ENCODE results near the gene OR2A2.
"Not testable (repeated sequence)": the region's sequence is repeated elsewhere in the genome, so short reads cannot be mapped to it uniquely, and the experiment has no call there.

The OR2A2 gene

DNA sequence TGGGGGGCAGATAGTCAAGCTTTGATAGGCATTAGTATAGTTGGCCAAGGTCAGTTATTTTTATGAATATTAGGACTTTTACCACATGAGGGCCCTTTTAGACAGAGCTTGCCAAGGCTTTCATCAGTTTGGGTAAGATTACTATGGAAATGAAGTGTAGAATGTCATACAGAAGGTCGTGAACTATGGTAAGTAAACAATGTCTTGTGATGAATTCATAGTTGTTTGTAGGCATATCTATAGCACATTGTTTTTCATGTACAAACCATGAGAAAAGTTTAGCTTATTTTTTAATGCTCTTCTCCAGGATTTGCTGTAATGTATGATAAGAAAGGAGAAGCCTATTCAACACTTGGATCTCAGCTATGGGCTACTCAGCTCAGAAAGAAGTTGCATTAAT is 4.3 kb downstream of the OR2A2 start:
- H3K36me3 Mint-ChIP-seq (ENCODE audit: insufficient read depth) = no peaks in the 10 kb centered on the region
- no peaks in the 10 kb centered on the region for H3K9me3 Mint-ChIP-seq

DNA sequence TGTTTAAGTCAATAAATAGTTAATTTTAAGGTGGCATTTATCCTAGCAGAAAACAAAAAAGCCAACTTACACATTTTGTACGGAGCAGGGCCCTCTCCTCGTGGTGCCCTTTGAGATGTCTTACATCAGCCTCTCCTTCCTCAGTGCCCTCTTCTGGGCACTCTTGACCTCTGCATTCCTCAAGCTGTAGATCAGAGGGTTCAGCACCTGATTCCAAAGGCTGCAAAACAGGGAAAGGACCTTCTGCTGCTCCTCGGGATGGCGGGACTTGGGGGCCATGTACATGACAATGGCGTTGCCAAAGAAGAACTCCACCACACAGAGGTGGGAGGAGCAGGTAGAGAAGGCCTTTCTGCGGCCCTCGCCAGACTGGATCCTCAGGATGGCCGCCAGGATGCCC is 9.0 kb downstream of the OR2A2 start:
- Mint-ChIP-seq H3K4me3 (no peak overlapping the region), H3K27ac (no peak overlapping the region), H3K4me1 (ENCODE audit: low read depth in 2 of 2) (no peaks in the 10 kb centered on the region), H3K9me3 (no peaks in the 10 kb centered on the region), H3K36me3 (ENCODE audit: insufficient read depth) (no peaks in the 10 kb centered on the region), H3K27me3 (peaks cover 14 to 25% of the 10 kb centered on the region in 2 donors)
- ATAC-seq (replicated peaks) (no peak), DNase-seq (no peak)

More for the DNA sequence above, 4.3 kb downstream of the OR2A2 start:
- ATAC-seq (replicated peaks) (no peak), DNase-seq (no peak)
- H3K4me3 Mint-ChIP-seq = no peak overlapping the region
- H3K27ac Mint-ChIP-seq = no peak overlapping the region
- H3K27me3 Mint-ChIP-seq = peaks cover 20 to 38% of the 10 kb centered on the region in 2 donors
- no peaks in the 10 kb centered on the region for H3K4me1 Mint-ChIP-seq (ENCODE audit: low read depth in 2 of 2)

- Mint-ChIP-seq H3K4me1 (ENCODE audit: low read depth in 2 of 2) (peaks cover 0 to 1% of the 10 kb centered on the region in 2 donors), H3K27ac (no peak within 1 kb of the TSS), H3K36me3 (ENCODE audit: insufficient read depth) (no peaks in the 10 kb centered on the region), H3K4me3 (no peak within 1 kb of the TSS), H3K9me3 (no peaks in the 10 kb centered on the region), H3K27me3 (peaks cover 8 to 22% of the 10 kb centered on the region in 2 donors)
- DNase-seq = no peak
- no peak for ATAC-seq (replicated peaks)
Observed at GRCh38 chr7:144122876-144123275, 13.5 kb downstream of the OR2A2 start, which contains the start of gene OR2A14. Gene OR2A14, plus strand, starts transcription at chr7:144123176. Its CDS starts 5,937 bp downstream, at chr7:144129113.

- peaks cover 0 to 2% of the 10 kb centered on the region in 2 donors for H3K4me1 Mint-ChIP-seq (ENCODE audit: low read depth in 2 of 2)
- DNase-seq (peak; percentile 75 to 80 (median 80)), ATAC-seq (replicated peaks) (peak; percentile 99)
- H3K27ac Mint-ChIP-seq = peak overlapping the region in 1 of 2 donors; percentile 22
- H3K4me3 Mint-ChIP-seq = no peak overlapping the region
- H3K36me3 Mint-ChIP-seq (ENCODE audit: insufficient read depth) = no peaks in the 10 kb centered on the region
- peaks cover 11 to 28% of the 10 kb centered on the region in 2 donors for H3K27me3 Mint-ChIP-seq
- H3K9me3 Mint-ChIP-seq = no peaks in the 10 kb centered on the region
Observed at GRCh38 chr7:144127714-144128334, 18.4 kb downstream of the OR2A2 start.

GRCh38 chr7:144129601-144130000 is 20.2 kb downstream of the OR2A2 start:
- not testable (repeated sequence) for ATAC-seq (replicated peaks)

DNA sequence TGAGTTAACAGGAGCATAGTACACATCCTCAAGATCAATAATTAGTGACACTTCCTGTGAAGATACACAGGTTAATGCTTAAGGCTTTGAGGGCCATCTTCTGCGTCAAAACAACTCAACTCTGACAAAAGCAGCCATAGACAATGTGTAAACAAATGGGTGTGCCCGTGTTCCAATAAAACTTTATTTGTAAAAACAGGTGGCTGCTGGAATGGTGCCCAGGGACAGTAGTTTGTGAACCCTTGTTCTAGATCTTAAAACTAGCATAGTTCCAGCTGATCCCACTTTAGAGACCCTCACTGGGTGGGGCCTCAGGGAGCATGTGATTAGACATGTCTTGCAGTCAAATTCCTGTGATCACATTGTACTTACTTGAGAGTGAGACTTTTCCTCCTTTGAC is 21.3 kb downstream of the OR2A2 start:
- Mint-ChIP-seq H3K36me3 (ENCODE audit: insufficient read depth) (no peaks in the 10 kb centered on the region), H3K4me3 (no peak overlapping the region), H3K9me3 (no peaks in the 10 kb centered on the region), H3K4me1 (ENCODE audit: low read depth in 2 of 2) (peaks cover 0 to 2% of the 10 kb centered on the region in 2 donors), H3K27me3 (peaks cover 11 to 21% of the 10 kb centered on the region in 2 donors), H3K27ac (no peak overlapping the region)
- DNase-seq (no peak), ATAC-seq (replicated peaks) (no peak)

More at GRCh38 chr7:144129601-144130000, 20.2 kb downstream of the OR2A2 start:
- H3K27ac Mint-ChIP-seq; H3K36me3 Mint-ChIP-seq (ENCODE audit: insufficient read depth); H3K4me3 Mint-ChIP-seq; DNase-seq; H3K9me3 Mint-ChIP-seq; H3K4me1 Mint-ChIP-seq (ENCODE audit: low read depth in 2 of 2): not testable (repeated sequence)
- H3K27me3 Mint-ChIP-seq = peaks cover 11 to 20% of the 10 kb centered on the region in 2 donors

DNA sequence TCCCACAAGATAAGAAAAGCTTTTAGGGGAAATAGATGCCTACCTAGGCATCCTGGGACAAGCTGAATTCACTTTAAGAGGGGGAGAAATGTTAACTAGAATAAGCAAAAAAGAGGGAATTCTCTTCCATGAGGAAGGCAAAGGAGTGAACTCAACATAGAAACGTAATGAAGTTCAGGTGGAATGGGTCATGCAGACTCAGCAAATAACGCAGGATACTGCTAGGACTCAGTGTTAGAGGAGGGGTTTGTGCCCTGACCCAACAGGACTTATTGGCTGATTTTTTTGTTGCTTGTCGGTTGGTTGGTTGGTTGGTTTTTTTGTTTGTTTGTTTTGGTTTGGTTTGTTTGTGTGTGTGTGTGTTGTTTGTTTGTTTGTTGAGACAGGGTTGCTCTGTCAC is 22.9 kb downstream of the OR2A2 start:
- H3K4me1 Mint-ChIP-seq (ENCODE audit: low read depth in 2 of 2) = peaks cover 0 to 2% of the 10 kb centered on the region in 2 donors
- DNase-seq (no peak), ATAC-seq (replicated peaks) (no peak)
- H3K27ac Mint-ChIP-seq = no peak overlapping the region
- H3K36me3 Mint-ChIP-seq (ENCODE audit: insufficient read depth) = no peaks in the 10 kb centered on the region
- no peak overlapping the region for H3K4me3 Mint-ChIP-seq
- H3K27me3 Mint-ChIP-seq = peaks cover 11 to 27% of the 10 kb centered on the region in 2 donors
- H3K9me3 Mint-ChIP-seq = no peaks in the 10 kb centered on the region

- peaks cover 11 to 27% of the 10 kb centered on the region in 2 donors for H3K27me3 Mint-ChIP-seq
- no peak overlapping the region for H3K4me3 Mint-ChIP-seq
- no peaks in the 10 kb centered on the region for H3K9me3 Mint-ChIP-seq
- H3K4me1 Mint-ChIP-seq (ENCODE audit: low read depth in 2 of 2) = no peaks in the 10 kb centered on the region
- H3K27ac Mint-ChIP-seq = no peak overlapping the region
- DNase-seq = no peak
- no peak for ATAC-seq (replicated peaks)
- no peaks in the 10 kb centered on the region for H3K36me3 Mint-ChIP-seq (ENCODE audit: insufficient read depth)
Observed at GRCh38 chr7:144133307-144133706, 23.9 kb downstream of the OR2A2 start.

- no peak for ATAC-seq (replicated peaks)
- Mint-ChIP-seq H3K36me3 (ENCODE audit: insufficient read depth) (no peaks in the 10 kb centered on the region), H3K27me3 (peaks cover 8 to 24% of the 10 kb centered on the region in 2 donors)
Observed at GRCh38 chr7:144134116-144134515, 24.7 kb downstream of the OR2A2 start.

DNA sequence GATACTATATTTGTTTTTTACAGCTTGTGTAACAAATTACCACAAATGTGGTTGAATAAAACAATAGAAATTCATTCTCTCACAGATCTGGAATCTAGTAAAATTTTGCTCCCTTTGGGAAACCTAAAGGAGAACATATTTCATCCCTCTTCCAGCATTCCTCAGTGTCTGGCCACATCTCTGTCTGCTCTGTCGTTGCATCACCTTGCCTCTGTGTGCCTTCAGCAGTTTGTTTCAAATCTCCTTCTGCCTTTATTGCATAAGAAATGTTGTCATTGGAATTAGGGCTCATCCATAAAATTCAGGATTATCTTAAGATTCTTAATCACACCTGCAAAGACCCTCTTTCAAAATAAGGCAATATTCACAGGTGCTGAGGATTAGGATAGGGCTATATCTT is 28.1 kb downstream of the OR2A2 start:
- Mint-ChIP-seq H3K4me3 (no peak overlapping the region), H3K4me1 (ENCODE audit: low read depth in 2 of 2) (no peaks in the 10 kb centered on the region), H3K9me3 (no peaks in the 10 kb centered on the region), H3K27ac (no peak overlapping the region), H3K27me3 (peaks cover 7 to 13% of the 10 kb centered on the region in 2 donors), H3K36me3 (ENCODE audit: insufficient read depth) (no peaks in the 10 kb centered on the region)
- ATAC-seq (replicated peaks) = no peak
- DNase-seq = no peak

More at GRCh38 chr7:144134116-144134515, 24.7 kb downstream of the OR2A2 start:
- no peak for DNase-seq
- Mint-ChIP-seq H3K4me1 (ENCODE audit: low read depth in 2 of 2) (no peaks in the 10 kb centered on the region), H3K27ac (no peak overlapping the region), H3K9me3 (no peaks in the 10 kb centered on the region), H3K4me3 (no peak overlapping the region)

GRCh38 chr7:144142187-144142586 is 32.8 kb downstream of the OR2A2 start:
- no peaks in the 10 kb centered on the region for H3K4me1 Mint-ChIP-seq (ENCODE audit: low read depth in 2 of 2)
- no peak for ATAC-seq (replicated peaks)
- peaks cover 0 to 3% of the 10 kb centered on the region in 2 donors for H3K9me3 Mint-ChIP-seq
- peaks cover 10% of the 10 kb centered on the region in 2 donors for H3K27me3 Mint-ChIP-seq
- H3K27ac Mint-ChIP-seq = no peak overlapping the region
- H3K4me3 Mint-ChIP-seq = no peak overlapping the region
- DNase-seq = no peak
- no peaks in the 10 kb centered on the region for H3K36me3 Mint-ChIP-seq (ENCODE audit: insufficient read depth)

DNA sequence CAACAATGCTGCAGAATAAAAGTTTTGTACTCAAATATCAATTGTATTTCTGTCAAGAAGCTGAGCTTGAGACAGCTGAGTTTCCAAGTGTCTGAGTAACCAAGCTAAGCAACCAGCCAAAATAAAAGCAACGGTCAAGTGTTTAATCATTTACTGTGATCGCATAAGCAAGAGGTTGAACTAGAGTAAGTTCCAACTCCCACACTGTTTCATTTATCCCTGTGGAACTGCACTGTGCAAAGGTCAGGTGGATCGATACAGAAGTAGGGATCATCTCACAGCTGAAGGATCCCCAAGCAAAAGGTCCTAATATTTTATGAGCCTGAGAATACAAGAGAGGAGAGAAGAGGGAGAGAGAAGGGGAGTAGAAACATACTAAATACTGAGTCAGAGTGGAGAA is 35.0 kb downstream of the OR2A2 start:
- Mint-ChIP-seq H3K4me3 (no peak overlapping the region), H3K27ac (no peak overlapping the region), H3K4me1 (ENCODE audit: low read depth in 2 of 2) (no peaks in the 10 kb centered on the region), H3K9me3 (peaks cover 8 to 10% of the 10 kb centered on the region in 2 donors), H3K27me3 (peaks cover 10% of the 10 kb centered on the region in 2 donors), H3K36me3 (ENCODE audit: insufficient read depth) (no peaks in the 10 kb centered on the region)
- DNase-seq (no peak), ATAC-seq (replicated peaks) (no peak)

DNA sequence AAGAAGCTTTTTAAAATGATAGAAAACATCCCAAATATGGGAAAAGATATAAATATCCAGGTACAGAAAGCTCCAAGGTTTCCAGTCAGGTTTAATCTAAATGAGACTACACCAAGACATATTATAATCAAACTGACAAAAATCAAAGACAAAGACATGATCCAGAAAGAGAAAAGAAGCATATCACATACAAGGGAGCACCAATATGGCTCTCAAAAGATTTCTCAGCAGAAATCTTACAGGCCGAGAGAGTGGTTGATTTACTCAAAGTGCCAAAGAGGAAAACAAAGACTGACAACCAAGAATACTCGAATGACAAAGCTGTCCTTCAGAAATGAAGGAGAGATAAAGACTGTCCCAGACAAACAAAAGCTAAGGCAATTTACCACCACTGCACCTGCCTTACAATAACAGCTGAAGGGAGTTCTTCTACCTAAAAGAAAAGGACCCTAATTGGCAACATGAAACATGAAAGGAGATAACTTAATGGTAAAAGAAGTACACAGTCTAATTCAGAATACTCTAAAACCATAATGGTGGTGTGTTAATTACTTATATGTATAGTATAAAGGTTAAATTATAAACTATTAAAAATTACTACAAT is 38.9 kb downstream of the OR2A2 start:
- H3K9me3 Mint-ChIP-seq = peaks cover 10 to 14% of the 10 kb centered on the region in 2 donors

DNA sequence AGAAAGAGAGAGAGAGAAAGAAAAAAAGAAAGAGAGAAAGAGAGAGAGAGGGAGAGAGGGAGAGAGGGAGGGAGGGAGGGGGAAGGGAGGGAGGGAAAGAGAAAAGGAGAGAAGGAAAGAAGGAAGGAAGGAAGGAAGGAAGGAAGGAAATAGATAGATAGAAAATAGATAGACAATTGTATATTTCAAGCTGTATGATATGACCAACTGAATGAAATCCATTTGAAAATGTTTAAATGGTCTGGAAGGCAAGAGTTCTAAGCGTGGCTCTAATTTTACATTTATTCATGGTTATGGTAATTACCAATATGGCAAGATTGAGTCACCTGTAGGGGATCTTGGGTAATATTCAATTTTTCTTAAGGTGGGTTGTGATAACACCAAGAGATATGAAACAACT is 49.5 kb downstream of the OR2A2 start:
- Mint-ChIP-seq H3K36me3 (ENCODE audit: insufficient read depth) (no peaks in the 10 kb centered on the region), H3K27ac (no peak overlapping the region), H3K4me3 (no peak overlapping the region), H3K4me1 (ENCODE audit: low read depth in 2 of 2) (no peaks in the 10 kb centered on the region), H3K9me3 (no peaks in the 10 kb centered on the region), H3K27me3 (peaks cover 4 to 43% of the 10 kb centered on the region in 2 donors)
- DNase-seq = no peak
- ATAC-seq (replicated peaks) = no peak

More for the DNA sequence above, 38.9 kb downstream of the OR2A2 start:
- Mint-ChIP-seq H3K4me1 (ENCODE audit: low read depth in 2 of 2) (no peaks in the 10 kb centered on the region), H3K36me3 (ENCODE audit: insufficient read depth) (no peaks in the 10 kb centered on the region), H3K4me3 (no peak overlapping the region), H3K27ac (no peak overlapping the region), H3K27me3 (peaks cover 0 to 23% of the 10 kb centered on the region in 2 donors)
- ATAC-seq (replicated peaks) (no peak), DNase-seq (no peak)

Measured in effector memory CD8-positive, alpha-beta T cell (primary cell).